Renal cortex interstitium (tissue), 11 donors: Measurements from ENCODE around the gene TAS2R31. TPM values are rescaled to one million over a fixed set of nuclear protein-coding genes. Genes with fewer than 3 reads are reported as not detected.

ENCODE experiments used
- DNase-seq, 11 donors: peaks; one replicate each; pipeline ENCODE4 v3.0.0-alpha.2; 2013; ENCODE audit warnings: low read depth in 9 of 11, low spot score in 4 of 11; ENCODE audit errors: extremely low read depth in 1 of 11
- polyA plus RNA-seq, 3 donors: library from polyadenylated mRNA; unstranded; fragments of 120-200 nt; gene quantifications; one replicate each; pipeline ENCODE4 v1.2.1, GENCODE V29; 2013; ENCODE audit not compliant: insufficient read length in 3 of 3

TAS2R31 gene
- polyA plus RNA-seq, 3 donors: 1.1 to 2.9 (median 1.4) TPM

DNA sequence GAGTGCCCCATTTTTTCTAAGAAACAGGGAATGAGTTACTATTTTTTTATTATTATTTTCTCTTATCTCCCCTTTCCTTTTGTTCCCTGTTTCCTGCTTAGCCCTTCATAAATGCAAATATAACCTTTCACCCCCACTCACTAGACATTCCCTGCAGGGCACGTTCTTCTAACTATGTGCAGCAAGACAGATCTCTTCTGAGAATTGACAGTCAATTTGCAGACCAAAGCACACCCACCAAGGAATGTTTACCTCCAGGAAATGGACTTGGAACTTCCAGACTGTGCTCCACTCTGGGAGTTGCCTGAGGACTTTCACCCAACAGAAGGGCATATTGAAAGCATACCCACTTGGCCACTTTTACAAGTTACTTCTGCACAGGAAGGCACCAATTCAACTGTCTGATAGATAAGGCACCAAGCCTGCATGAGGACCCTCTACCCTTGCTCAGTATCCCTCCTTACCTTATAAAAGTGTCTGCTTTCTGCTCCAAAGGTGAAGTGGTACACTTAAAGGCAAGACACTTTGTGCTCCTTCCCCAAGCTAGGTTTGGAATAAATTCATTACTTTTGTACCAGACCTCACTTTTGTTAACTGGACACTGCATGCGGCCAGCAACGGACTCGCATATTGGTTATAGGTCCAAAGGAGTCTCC lies 15.3 kb downstream of the TAS2R31 start:
- DNase-seq: peak in 1 of 11 donors; percentile 1

DNA sequence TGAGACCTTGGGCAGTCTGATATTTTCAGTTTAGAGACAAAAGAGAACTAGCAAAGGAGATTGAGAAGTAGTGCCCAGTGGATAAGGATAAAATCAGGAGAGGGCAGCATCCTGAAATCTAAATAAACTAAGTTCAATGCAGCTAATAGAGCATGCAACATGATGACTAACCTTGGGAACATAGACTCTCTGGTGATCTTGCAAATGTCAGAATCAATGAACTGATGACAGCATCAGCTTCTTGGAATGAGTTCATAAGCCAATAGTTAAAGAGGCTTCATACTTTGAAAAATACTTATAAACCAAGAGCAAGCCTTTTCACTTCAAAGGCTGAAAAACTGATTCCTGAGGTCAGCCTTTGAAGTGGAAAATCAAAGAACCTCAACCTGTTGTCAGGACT lies 17.0 kb downstream of the TAS2R31 start:
- DNase-seq: no peak

DNA sequence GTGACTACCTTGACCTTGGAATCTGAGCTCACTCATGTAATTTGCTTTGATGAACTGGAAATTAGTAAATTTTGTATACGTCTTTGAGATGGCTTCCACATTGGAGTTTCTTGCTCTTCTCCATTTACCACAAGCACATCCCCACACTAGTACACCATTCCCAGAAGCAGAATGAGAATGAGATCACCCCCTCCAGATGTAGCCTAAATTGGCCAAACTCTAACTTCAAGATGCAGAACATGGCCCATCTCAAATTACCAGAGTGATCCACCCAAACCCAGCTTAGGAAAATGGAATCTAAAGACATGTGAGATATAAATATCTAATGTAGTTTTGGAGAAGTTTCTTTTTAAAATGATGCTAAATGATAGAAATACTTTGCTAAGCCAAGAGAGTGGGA lies 23.6 kb downstream of the TAS2R31 start:
- no peak for DNase-seq

DNA sequence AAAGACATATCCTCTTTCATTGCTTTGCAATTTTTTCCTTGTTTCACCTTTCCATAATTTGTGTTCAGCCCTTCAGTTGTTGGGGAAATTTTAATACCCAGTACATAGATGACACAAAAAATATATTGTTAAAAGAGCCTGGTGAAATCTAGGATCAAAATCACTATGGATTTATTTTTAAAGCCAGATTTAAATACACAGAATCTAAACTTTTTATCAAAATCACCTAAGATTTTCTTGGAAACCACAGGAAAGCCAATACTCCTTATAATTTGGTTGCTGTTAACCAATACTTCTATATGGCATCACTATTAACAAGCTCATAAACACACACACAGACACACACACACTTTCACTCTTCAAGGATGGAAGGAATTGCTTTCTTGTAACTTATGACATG lies 33.0 kb downstream of the TAS2R31 start, which contains the start of gene TAS2R20:
TAS2R20 (minus strand) TSS at position 101 of the 400 bp plus-strand sequence. CDS start 429 bp downstream, outside the sequence.
- DNase-seq: no peak

DNA sequence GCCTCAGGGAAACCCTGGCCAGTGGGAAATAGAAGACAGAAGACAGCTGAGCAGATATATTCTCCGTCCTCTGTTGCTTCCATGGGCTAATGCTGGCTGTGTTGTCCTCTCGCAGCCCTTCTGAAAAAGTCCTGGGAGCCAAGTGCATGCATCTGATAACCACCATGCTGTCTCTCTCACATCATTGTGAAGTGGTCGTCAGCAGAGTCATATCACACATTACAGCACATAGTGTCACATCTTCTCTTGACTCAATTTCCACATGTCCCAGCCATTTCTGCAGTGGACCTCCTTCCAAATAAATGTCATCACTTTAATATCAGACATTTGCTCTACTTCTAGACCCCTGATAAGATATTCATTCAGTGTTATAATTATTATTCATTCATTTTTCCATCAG lies 36.9 kb downstream of the TAS2R31 start:
- DNase-seq: no peak

DNA sequence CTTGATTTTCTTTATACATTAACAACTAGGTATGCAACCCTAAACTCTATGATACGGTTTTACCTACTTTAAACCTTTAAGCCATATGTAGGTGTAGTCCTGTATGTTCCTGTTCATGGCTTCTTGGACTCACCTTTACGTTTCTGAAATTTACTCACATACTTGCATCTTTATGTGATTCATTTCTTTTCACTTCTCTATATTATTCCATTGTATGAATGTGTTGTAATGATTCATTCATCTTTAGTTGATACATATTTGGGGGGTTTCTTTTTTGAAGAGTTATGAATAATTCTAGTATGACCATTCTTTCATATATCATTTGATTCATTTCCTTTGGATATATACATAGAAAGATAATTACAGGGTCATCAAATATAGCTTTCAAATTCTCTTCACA lies 42.1 kb downstream of the TAS2R31 start:
- DNase-seq: no peak

DNA sequence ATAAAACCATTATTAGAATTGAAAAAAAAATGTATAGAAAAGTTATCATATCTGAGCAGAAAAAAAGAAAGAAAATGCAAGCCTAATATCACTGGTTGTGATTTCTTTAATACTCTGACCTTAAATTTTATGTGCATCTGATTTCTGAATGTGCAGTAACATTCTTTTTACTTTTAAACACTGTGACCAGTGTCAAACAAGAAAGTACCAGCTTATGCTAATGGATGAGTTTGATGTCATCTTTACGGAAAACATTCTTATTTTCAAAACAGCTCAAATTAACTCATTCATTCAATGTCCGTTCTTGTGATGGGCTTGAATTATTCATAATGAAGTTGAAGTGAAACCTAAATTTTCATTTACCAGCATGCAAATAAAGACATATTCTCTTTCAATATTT lies 44.4 kb downstream of the TAS2R31 start, which contains the start of gene TAS2R50:
TAS2R50 (minus strand) TSS at position 101 of the 400 bp plus-strand sequence; CDS start at position 49, 52 bp downstream.
- DNase-seq: no peak

DNA sequence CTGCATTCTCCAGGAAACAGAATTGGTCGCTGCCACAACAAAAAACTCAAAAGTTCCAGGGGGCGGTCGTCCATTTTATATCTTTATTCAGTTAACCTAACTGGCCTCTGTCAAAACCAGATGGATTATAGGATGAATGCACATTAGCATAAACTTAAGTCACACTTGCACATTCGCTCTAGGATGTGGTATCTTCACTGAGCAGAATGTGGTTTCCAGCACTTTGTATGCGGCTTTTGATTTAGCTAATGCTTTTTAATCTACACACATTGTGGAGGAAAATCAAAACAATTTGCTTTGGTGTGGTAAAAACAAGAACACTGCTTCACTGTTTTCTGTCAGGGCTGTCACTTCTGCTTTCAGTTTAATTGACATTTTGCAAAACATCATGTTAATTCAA lies 49.0 kb downstream of the TAS2R31 start:
- no peak for DNase-seq

Other genes with a start within 250 kb of the TAS2R31 start
- not detected for gene TAS2R7, start 228.8 kb downstream of the TAS2R31 start, polyA plus RNA-seq
- not detected for gene TAS2R8, start 224.1 kb downstream of the TAS2R31 start, polyA plus RNA-seq
- gene TAS2R9, start 221.2 kb downstream of the TAS2R31 start, polyA plus RNA-seq: not detected
- 1 to 10 TPM; 2.2 to 3.3 (median 2.7) TPM for gene TAS2R10, start 205.0 kb downstream of the TAS2R31 start, polyA plus RNA-seq
- 10 to 100 TPM in 1 of 3 donors, 1 to 10 TPM in 2; 5.6 to 14.4 (median 8.8) TPM for gene PRR4, start 181.9 kb downstream of the TAS2R31 start, polyA plus RNA-seq
- 10 to 100 TPM; 13.0 to 18.0 (median 15.2) TPM for gene PRH1, start 147.2 kb downstream of the TAS2R31 start, polyA plus RNA-seq
- gene TAS2R13, start 121.8 kb downstream of the TAS2R31 start, polyA plus RNA-seq: under 1 TPM in 1 of 3 donors, not detected in 2; 0.24 TPM
- under 1 TPM in 2 of 3 donors, not detected in 1; 0.56 TPM for gene PRH2, start 102.2 kb downstream of the TAS2R31 start, polyA plus RNA-seq
- 1 to 10 TPM; 3.0 to 6.0 (median 3.1) TPM for gene TAS2R14, start 92.1 kb downstream of the TAS2R31 start, polyA plus RNA-seq
- under 1 TPM in 1 of 3 donors, not detected in 2; 0.20 TPM for gene TAS2R50, start 44.5 kb downstream of the TAS2R31 start, polyA plus RNA-seq
- 1 to 10 TPM; 1.1 to 4.0 (median 1.9) TPM for gene TAS2R20, start 33.1 kb downstream of the TAS2R31 start, polyA plus RNA-seq
- gene TAS2R19, start 8.8 kb downstream of the TAS2R31 start, polyA plus RNA-seq: 1 to 10 TPM; 1.1 to 2.5 (median 1.8) TPM
- not detected for gene TAS2R46, start 30.9 kb upstream of the TAS2R31 start, polyA plus RNA-seq
- gene TAS2R43, start 60.9 kb upstream of the TAS2R31 start, polyA plus RNA-seq: under 1 TPM; 0.19 to 0.54 (median 0.20) TPM
- under 1 TPM; 0.12 to 0.23 (median 0.22) TPM for gene TAS2R30, start 103.2 kb upstream of the TAS2R31 start, polyA plus RNA-seq
- gene SMIM10L1, start 139.8 kb upstream of the TAS2R31 start, polyA plus RNA-seq: 10 to 100 TPM; 14.9 to 18.5 (median 17.9) TPM
- gene TAS2R42, start 155.5 kb upstream of the TAS2R31 start, polyA plus RNA-seq: under 1 TPM in 1 of 3 donors, not detected in 2; 0.10 TPM
- gene PRB3, start 238.3 kb upstream of the TAS2R31 start, polyA plus RNA-seq: not detected